ENCODE measurements around the gene RP9. TPM values are rescaled to one million over a fixed set of nuclear protein-coding genes. Genes with fewer than 3 reads are reported as not detected.

RP9 gene
- total and polyA plus RNA-seq, 4 donors: 7.8 to 13.4 (median 11.2) TPM

DNA sequence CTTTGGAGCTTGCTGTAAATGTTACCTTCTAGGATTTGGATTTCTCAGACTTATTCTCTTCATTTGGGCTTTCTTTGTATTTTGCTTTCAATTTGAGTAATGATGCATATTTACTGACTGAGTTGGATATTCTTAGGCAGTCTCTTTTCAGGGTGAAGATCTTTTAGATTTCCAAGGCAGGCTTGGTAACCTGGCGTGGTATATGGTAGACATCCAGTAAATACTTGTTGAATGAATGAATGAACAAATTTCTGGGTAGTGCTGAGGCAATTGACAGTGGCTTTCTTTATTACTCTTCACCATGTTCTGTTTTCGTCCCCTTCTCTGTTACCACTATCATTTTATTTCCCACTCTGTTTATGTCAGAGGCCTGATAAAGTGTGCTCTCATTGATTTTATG is 47.2 kb upstream of the RP9 start:
- TF ChIP-seq, protein P1, sequence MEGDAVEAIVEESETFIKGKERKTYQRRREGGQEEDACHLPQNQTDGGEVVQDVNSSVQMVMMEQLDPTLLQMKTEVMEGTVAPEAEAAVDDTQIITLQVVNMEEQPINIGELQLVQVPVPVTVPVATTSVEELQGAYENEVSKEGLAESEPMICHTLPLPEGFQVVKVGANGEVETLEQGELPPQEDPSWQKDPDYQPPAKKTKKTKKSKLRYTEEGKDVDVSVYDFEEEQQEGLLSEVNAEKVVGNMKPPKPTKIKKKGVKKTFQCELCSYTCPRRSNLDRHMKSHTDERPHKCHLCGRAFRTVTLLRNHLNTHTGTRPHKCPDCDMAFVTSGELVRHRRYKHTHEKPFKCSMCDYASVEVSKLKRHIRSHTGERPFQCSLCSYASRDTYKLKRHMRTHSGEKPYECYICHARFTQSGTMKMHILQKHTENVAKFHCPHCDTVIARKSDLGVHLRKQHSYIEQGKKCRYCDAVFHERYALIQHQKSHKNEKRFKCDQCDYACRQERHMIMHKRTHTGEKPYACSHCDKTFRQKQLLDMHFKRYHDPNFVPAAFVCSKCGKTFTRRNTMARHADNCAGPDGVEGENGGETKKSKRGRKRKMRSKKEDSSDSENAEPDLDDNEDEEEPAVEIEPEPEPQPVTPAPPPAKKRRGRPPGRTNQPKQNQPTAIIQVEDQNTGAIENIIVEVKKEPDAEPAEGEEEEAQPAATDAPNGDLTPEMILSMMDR (IDR thresholded peaks at IDR 0.05; ENCODE audit: control extremely low read depth, extremely low read depth): no peak
- H3K4me1 ChIP-seq (ENCODE audit: control insufficient read depth in 5 of 5, insufficient read depth in 5 of 5, low read length in 5 of 5): peaks cover 0 to 9% (median 0%) of the 10 kb centered on the region in 5 donors
- no peak overlapping the region for H3K9ac ChIP-seq (ENCODE audit: insufficient read depth in 1 of 2, low read length in 2 of 2)
- H3K36me3 ChIP-seq (ENCODE audit: control insufficient read depth in 4 of 4, insufficient read depth in 4 of 4, low read length in 4 of 4): no peaks in the 10 kb centered on the region
- ATAC-seq (ENCODE audit: insufficient read depth, low FRiP score): no peak
- H3K27me3 ChIP-seq (ENCODE audit: control insufficient read depth in 3 of 3, insufficient read depth in 3 of 3, low read length in 2 of 3): no peaks in the 10 kb centered on the region
- WGBS, 2 donors: 97 to 99% methylated on average over 2 of the region's 2 CpGs
- no peak overlapping the region for H3K4me3 ChIP-seq
- no peak overlapping the region for H3K27ac ChIP-seq (ENCODE audit: low read depth in 1 of 2, low read length in 1 of 2)
- no peaks in the 10 kb centered on the region for H3K9me3 ChIP-seq (ENCODE audit: control insufficient read depth in 4 of 4, insufficient read depth in 3 of 4, low read length in 3 of 4)
- DNase-seq: no peak

- no peak overlapping the region for H3K27ac ChIP-seq (ENCODE audit: low read depth in 1 of 2, low read length in 1 of 2)
- no peak overlapping the region for H3K4me3 ChIP-seq
- TF ChIP-seq, protein P1 (IDR thresholded peaks at IDR 0.05; ENCODE audit: control extremely low read depth, extremely low read depth): no peak
- H3K27me3 ChIP-seq (ENCODE audit: control insufficient read depth in 3 of 3, insufficient read depth in 3 of 3, low read length in 2 of 3): no peaks in the 10 kb centered on the region
- H3K9ac ChIP-seq (ENCODE audit: insufficient read depth in 1 of 2, low read length in 2 of 2): no peak overlapping the region
- ATAC-seq (ENCODE audit: insufficient read depth, low FRiP score) (no peak), DNase-seq (no peak)
- no peaks in the 10 kb centered on the region for H3K9me3 ChIP-seq (ENCODE audit: control insufficient read depth in 4 of 4, insufficient read depth in 3 of 4, low read length in 3 of 4)
- 57 to 90% methylated on average over 2 of the region's 2 CpGs for WGBS, 2 donors
- peaks cover 0 to 9% (median 0%) of the 10 kb centered on the region in 5 donors for H3K4me1 ChIP-seq (ENCODE audit: control insufficient read depth in 5 of 5, insufficient read depth in 5 of 5, low read length in 5 of 5)
- H3K36me3 ChIP-seq (ENCODE audit: control insufficient read depth in 4 of 4, insufficient read depth in 4 of 4, low read length in 4 of 4): no peaks in the 10 kb centered on the region
Observed at GRCh38 chr7:33155811-33156210, 46.6 kb upstream of the RP9 start.

DNA sequence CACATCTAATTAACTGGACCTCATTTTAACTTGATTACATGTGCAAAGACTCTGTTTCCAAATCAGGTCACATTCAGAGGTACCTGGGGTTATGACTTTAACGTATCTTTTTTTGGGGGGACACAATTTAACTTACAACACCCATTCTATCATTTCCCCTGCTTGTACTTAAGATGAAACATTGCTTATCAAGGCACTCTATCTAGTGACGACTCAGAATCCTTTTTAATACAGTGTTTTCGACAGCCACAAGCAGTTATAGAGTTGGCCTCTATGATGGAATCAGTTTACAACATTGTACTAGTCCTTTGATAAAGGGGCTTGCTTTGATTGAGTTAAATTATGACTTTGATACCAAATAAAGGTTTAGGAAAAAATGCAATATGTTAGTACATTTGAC is 42.9 kb upstream of the RP9 start:
- no peak for DNase-seq
- ATAC-seq (ENCODE audit: insufficient read depth, low FRiP score): no peak
- no peaks in the 10 kb centered on the region for H3K9me3 ChIP-seq (ENCODE audit: control insufficient read depth in 4 of 4, insufficient read depth in 3 of 4, low read length in 3 of 4)
- peaks cover 0 to 4% (median 0%) of the 10 kb centered on the region in 5 donors for H3K4me1 ChIP-seq (ENCODE audit: control insufficient read depth in 5 of 5, insufficient read depth in 5 of 5, low read length in 5 of 5)
- no peak overlapping the region for H3K4me3 ChIP-seq
- no peak overlapping the region for H3K27ac ChIP-seq (ENCODE audit: low read depth in 1 of 2, low read length in 1 of 2)
- H3K27me3 ChIP-seq (ENCODE audit: control insufficient read depth in 3 of 3, insufficient read depth in 3 of 3, low read length in 2 of 3): no peaks in the 10 kb centered on the region
- TF ChIP-seq, protein P1 (IDR thresholded peaks at IDR 0.05; ENCODE audit: control extremely low read depth, extremely low read depth): no peak
- WGBS, 2 donors: 89 to 94% methylated on average over 3 of the region's 3 CpGs
- H3K9ac ChIP-seq (ENCODE audit: insufficient read depth in 1 of 2, low read length in 2 of 2): no peak overlapping the region
- no peaks in the 10 kb centered on the region for H3K36me3 ChIP-seq (ENCODE audit: control insufficient read depth in 4 of 4, insufficient read depth in 4 of 4, low read length in 4 of 4)

DNA sequence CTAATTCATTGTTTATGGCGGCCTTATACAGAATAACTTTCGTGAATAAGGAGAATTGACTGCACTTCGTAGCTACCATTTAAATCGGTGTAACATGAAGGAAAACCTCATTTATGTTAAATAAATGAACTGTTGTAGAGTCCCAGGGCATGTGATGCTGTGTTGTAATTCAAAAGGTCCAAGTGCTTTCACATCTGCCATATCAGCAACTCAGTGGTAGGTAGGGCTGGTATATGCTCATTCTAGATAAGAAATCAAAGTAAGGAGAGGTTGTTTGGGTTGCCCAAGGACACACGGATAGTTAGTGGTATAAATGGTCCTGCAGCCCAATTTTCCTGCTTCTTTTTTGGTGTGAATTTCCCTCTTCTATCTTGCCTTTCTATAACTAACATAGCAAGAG is 36.0 kb upstream of the RP9 start:
- H3K4me1 ChIP-seq (ENCODE audit: control insufficient read depth in 5 of 5, insufficient read depth in 5 of 5, low read length in 5 of 5): peaks cover 0 to 2% (median 0%) of the 10 kb centered on the region in 5 donors
- no peak for ATAC-seq (ENCODE audit: insufficient read depth, low FRiP score)
- no peak overlapping the region for H3K27ac ChIP-seq (ENCODE audit: low read depth in 1 of 2, low read length in 1 of 2)
- H3K9ac ChIP-seq (ENCODE audit: insufficient read depth in 1 of 2, low read length in 2 of 2): no peak overlapping the region
- no peaks in the 10 kb centered on the region for H3K36me3 ChIP-seq (ENCODE audit: control insufficient read depth in 4 of 4, insufficient read depth in 4 of 4, low read length in 4 of 4)
- WGBS, 2 donors: 90 to 94% methylated on average over 5 of the region's 5 CpGs
- H3K27me3 ChIP-seq (ENCODE audit: control insufficient read depth in 3 of 3, insufficient read depth in 3 of 3, low read length in 2 of 3): no peaks in the 10 kb centered on the region
- no peak overlapping the region for H3K4me3 ChIP-seq
- TF ChIP-seq, protein P1 (IDR thresholded peaks at IDR 0.05; ENCODE audit: control extremely low read depth, extremely low read depth): no peak
- DNase-seq: no peak
- H3K9me3 ChIP-seq (ENCODE audit: control insufficient read depth in 4 of 4, insufficient read depth in 3 of 4, low read length in 3 of 4): no peaks in the 10 kb centered on the region

Measured in lung (tissue), 12 donors.